ENCODE results near the gene USP32. TPM values are rescaled to one million over a fixed set of nuclear protein-coding genes. Genes with fewer than 3 reads are reported as not detected.

USP32 gene
- total RNA-seq, 1 donor from 2014 or later = 22.8 TPM

- intact Hi-C loops (cut with micrococcal nuclease) = no loop called here
- DNase-seq = no peak
Observed at GRCh38 chr17:60280673-60281072, 111.3 kb downstream of the USP32 start.

DNA sequence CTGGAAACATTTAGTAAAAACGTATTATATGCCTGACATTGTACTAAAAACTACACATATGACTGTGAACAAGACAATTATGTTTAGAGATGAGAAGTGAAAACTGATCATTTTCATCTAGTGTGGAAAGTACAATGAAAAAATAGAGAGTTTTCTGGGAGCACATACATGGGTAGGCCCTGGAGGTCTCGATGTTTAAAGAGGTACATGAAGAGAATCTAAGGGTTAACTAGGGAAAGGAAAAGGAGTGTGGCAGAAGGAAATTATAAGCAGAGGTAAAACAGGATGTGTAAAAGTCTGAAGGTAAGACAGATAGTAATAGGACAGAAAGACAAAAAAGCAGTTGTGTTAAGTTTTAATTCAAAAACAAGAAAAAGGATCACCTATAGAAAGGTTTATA is 113.7 kb downstream of the USP32 start:
- DNase-seq = no peak
- Histone ChIP-seq H3K27me3 (ENCODE audit: low read depth) (no peaks in the 10 kb centered on the region), H3K9me3 (replicated peaks) (no peaks in the 10 kb centered on the region), H3K4me3 (no peak overlapping the region), H3K4me1 (no peaks in the 10 kb centered on the region), H3K27ac (replicated peaks) (no peak overlapping the region), H3K36me3 (no peaks in the 10 kb centered on the region)
- intact Hi-C loops (cut with micrococcal nuclease) = no loop called here
- TF ChIP-seq, protein P1, sequence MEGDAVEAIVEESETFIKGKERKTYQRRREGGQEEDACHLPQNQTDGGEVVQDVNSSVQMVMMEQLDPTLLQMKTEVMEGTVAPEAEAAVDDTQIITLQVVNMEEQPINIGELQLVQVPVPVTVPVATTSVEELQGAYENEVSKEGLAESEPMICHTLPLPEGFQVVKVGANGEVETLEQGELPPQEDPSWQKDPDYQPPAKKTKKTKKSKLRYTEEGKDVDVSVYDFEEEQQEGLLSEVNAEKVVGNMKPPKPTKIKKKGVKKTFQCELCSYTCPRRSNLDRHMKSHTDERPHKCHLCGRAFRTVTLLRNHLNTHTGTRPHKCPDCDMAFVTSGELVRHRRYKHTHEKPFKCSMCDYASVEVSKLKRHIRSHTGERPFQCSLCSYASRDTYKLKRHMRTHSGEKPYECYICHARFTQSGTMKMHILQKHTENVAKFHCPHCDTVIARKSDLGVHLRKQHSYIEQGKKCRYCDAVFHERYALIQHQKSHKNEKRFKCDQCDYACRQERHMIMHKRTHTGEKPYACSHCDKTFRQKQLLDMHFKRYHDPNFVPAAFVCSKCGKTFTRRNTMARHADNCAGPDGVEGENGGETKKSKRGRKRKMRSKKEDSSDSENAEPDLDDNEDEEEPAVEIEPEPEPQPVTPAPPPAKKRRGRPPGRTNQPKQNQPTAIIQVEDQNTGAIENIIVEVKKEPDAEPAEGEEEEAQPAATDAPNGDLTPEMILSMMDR (IDR thresholded peaks at IDR 0.05; ENCODE audit: borderline replicate concordance) = no peak

More at GRCh38 chr17:60280673-60281072, 111.3 kb downstream of the USP32 start:
- no peaks in the 10 kb centered on the region for H3K9me3 ChIP-seq (replicated peaks)
- H3K27me3 ChIP-seq (ENCODE audit: low read depth) = no peaks in the 10 kb centered on the region
- no peak overlapping the region for H3K27ac ChIP-seq (replicated peaks)
- H3K4me1 ChIP-seq = no peaks in the 10 kb centered on the region
- H3K4me3 ChIP-seq = no peak overlapping the region
- no peaks in the 10 kb centered on the region for H3K36me3 ChIP-seq
- TF ChIP-seq, protein P1 (IDR thresholded peaks at IDR 0.05; ENCODE audit: borderline replicate concordance) = no peak

GRCh38 chr17:60277258-60277657 is 114.7 kb downstream of the USP32 start:
- no peaks in the 10 kb centered on the region for H3K36me3 ChIP-seq
- no peak for DNase-seq
- no peaks in the 10 kb centered on the region for H3K27me3 ChIP-seq (ENCODE audit: low read depth)
- intact Hi-C loops (cut with micrococcal nuclease) = no loop called here
- no peaks in the 10 kb centered on the region for H3K9me3 ChIP-seq (replicated peaks)
- no peak overlapping the region for H3K4me3 ChIP-seq
- no peak overlapping the region for H3K27ac ChIP-seq (replicated peaks)
- TF ChIP-seq, protein P1 (IDR thresholded peaks at IDR 0.05; ENCODE audit: borderline replicate concordance) = no peak
- no peaks in the 10 kb centered on the region for H3K4me1 ChIP-seq

- H3K36me3 ChIP-seq = peaks cover 27% of the 10 kb centered on the region
- no peak overlapping the region for H3K4me3 ChIP-seq
- TF ChIP-seq, protein P1 (IDR thresholded peaks at IDR 0.05; ENCODE audit: borderline replicate concordance) = no peak
- no peaks in the 10 kb centered on the region for H3K4me1 ChIP-seq
- DNase-seq = no peak
- H3K27me3 ChIP-seq (ENCODE audit: low read depth) = no peaks in the 10 kb centered on the region
- intact Hi-C loops (cut with micrococcal nuclease) = no loop called here
- H3K27ac ChIP-seq (replicated peaks) = no peak overlapping the region
- H3K9me3 ChIP-seq (replicated peaks) = no peaks in the 10 kb centered on the region
Observed at GRCh38 chr17:60269417-60269816, 122.5 kb downstream of the USP32 start.

DNA sequence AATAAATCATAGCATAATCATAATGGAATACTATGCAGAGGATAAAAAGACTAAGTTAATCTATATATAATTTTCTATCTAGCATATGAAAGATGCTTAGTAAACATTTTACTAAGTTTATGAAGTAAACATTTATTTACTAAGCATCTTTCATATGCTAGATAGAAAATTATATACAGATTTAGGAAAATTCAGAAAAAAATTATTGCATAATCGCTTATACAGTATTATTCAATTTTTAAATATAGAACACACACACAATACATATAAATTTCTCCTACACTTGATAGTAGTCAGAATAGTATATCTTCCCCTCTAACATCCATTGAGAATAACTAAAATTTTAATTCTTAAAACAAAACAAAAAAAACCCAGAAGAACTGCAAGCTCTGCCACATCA is 131.4 kb downstream of the USP32 start:
- intact Hi-C loops (cut with micrococcal nuclease) = no loop called here
- no peak for DNase-seq
- Histone ChIP-seq H3K27ac (replicated peaks) (no peak overlapping the region), H3K27me3 (ENCODE audit: low read depth) (no peaks in the 10 kb centered on the region), H3K36me3 (peaks cover 51% of the 10 kb centered on the region), H3K4me3 (no peak overlapping the region), H3K9me3 (replicated peaks) (no peaks in the 10 kb centered on the region), H3K4me1 (no peaks in the 10 kb centered on the region)
- TF ChIP-seq, protein P1 (IDR thresholded peaks at IDR 0.05; ENCODE audit: borderline replicate concordance) = no peak

- no peaks in the 10 kb centered on the region for H3K4me1 ChIP-seq
- intact Hi-C loops (cut with micrococcal nuclease) = no loop called here
- TF ChIP-seq, protein P1 (IDR thresholded peaks at IDR 0.05; ENCODE audit: borderline replicate concordance) = no peak
- H3K4me3 ChIP-seq = no peak overlapping the region
- no peaks in the 10 kb centered on the region for H3K9me3 ChIP-seq (replicated peaks)
- no peak for DNase-seq
- H3K27me3 ChIP-seq (ENCODE audit: low read depth) = no peaks in the 10 kb centered on the region
- peaks cover 44% of the 10 kb centered on the region for H3K36me3 ChIP-seq
- no peak overlapping the region for H3K27ac ChIP-seq (replicated peaks)
Observed at GRCh38 chr17:60258313-60258712, 133.6 kb downstream of the USP32 start.

All from left ventricle myocardium inferior (tissue), 1 donor.